Frontal cortex (tissue), 4 donors: Measurements from ENCODE around the gene KRT78. TPM values are rescaled to one million over a fixed set of nuclear protein-coding genes. Genes with fewer than 3 reads are reported as not detected.

Experiments
- DNase-seq, 2 donors: peaks; one replicate each; pipeline ENCODE4 v3.0.0; 2012; ENCODE audit warnings: low spot score in 2 of 2
- FAIRE-seq: peaks from 2 replicates; lab custom pipeline; 2012; peaks lifted over from hg19 to GRCh38; lab: Jason Lieb, UNC
- total RNA-seq: library from RNA; depleted of rRNA; stranded (reverse); fragments of >200 nt; gene quantifications from one replicate; pipeline ENCODE4 v1.2.3, GENCODE V29; 2014
- donor health status: control.
- donor health status: control.
- donor health status: control.

Gene KRT78
- total RNA-seq, 1 donor from 2014 or later, result not detected

- FAIRE-seq, result no peak
- DNase-seq, result no peak
Observed at GRCh38 chr12:52844386-52844785, 4.4 kb downstream of the KRT78 start.

GRCh38 chr12:52839436-52840105 lies 9.2 kb downstream of the KRT78 start:
- DNase-seq (no peak), FAIRE-seq (no peak)

- DNase-seq (no peak), FAIRE-seq (no peak)
Observed at GRCh38 chr12:52838609-52839435, 10.0 kb downstream of the KRT78 start.

GRCh38 chr12:52837781-52838608 lies 10.8 kb downstream of the KRT78 start:
- DNase-seq, result no peak
- no peak for FAIRE-seq

GRCh38 chr12:52837413-52837741 lies 11.4 kb downstream of the KRT78 start:
- no peak for FAIRE-seq
- DNase-seq, result peak in 1 of 2 donors; percentile 48

GRCh38 chr12:52836491-52837412 lies 12.0 kb downstream of the KRT78 start:
- DNase-seq, result no peak
- FAIRE-seq, result no peak

GRCh38 chr12:52836042-52836466 lies 12.7 kb downstream of the KRT78 start:
- FAIRE-seq (no peak), DNase-seq (no peak)

GRCh38 chr12:52835271-52836041 lies 13.3 kb downstream of the KRT78 start:
- DNase-seq (no peak), FAIRE-seq (no peak)

GRCh38 chr12:52834727-52835001 lies 14.1 kb downstream of the KRT78 start:
- FAIRE-seq (no peak), DNase-seq (no peak)

- DNase-seq (no peak), FAIRE-seq (no peak)
Observed at GRCh38 chr12:52833922-52834726, 14.7 kb downstream of the KRT78 start, which contains the start of gene KRT79. TSS of gene KRT79 (minus strand) at chr12:52834311. CDS start at chr12:52834260, 51 bp downstream.

GRCh38 chr12:52832985-52833905 lies 15.5 kb downstream of the KRT78 start:
- FAIRE-seq (no peak), DNase-seq (no peak)

GRCh38 chr12:52832451-52832850 lies 16.3 kb downstream of the KRT78 start:
- FAIRE-seq (no peak), DNase-seq (no peak)

- DNase-seq, result no peak
- no peak for FAIRE-seq
Observed at GRCh38 chr12:52831251-52831650, 17.5 kb downstream of the KRT78 start.

- no peak for FAIRE-seq
- no peak for DNase-seq
Observed at GRCh38 chr12:52829986-52830770, 18.6 kb downstream of the KRT78 start.

GRCh38 chr12:52828591-52829021 lies 20.2 kb downstream of the KRT78 start:
- FAIRE-seq (no peak), DNase-seq (no peak)

- no peak for DNase-seq
Observed at GRCh38 chr12:52828156-52828555, 20.6 kb downstream of the KRT78 start.

More at GRCh38 chr12:52828156-52828555, 20.6 kb downstream of the KRT78 start:
- no peak for FAIRE-seq
